Stomach (tissue), 4 donors: ENCODE results near the gene OPRL1.

Experiments
- EP300 ChIP-seq: sonication (generic); formaldehyde crosslinking; IDR thresholded peaks from one replicate; pipeline ENCODE4 v1.6.1; 2017; ENCODE audit warnings: antibody characterized with exemption
- POLR2A ChIP-seq, 4 donors: fragments of 450-650 bp; IDR thresholded peaks; one replicate each; pipeline ENCODE4 v1.6.1; 2016; ENCODE audit warnings: antibody characterized with exemption in 4 of 4, control low read depth in 2 of 4, mild to moderate bottlenecking in 1 of 4, moderate library complexity in 1 of 4
- POLR2AphosphoS5 ChIP-seq, 3 donors: sonication (generic); formaldehyde crosslinking; IDR thresholded peaks; one replicate each; pipeline ENCODE4 v1.6.1; 2016; ENCODE audit warnings: antibody characterized with exemption in 3 of 3
- TF ChIP-seq, protein P1 (sequence below), 7 experiments: fragments of 450-650 bp in 4 of 7; fragments of 200-600 bp in 3 of 7; sonication (generic) in 3 of 7; IDR thresholded peaks; one replicate each; pipeline ENCODE4 v1.5.1; 2016 to 2019; ENCODE audit warnings: antibody characterized with exemption in 7 of 7, control low read depth in 2 of 7, mild to moderate bottlenecking in 1 of 7

DNA sequence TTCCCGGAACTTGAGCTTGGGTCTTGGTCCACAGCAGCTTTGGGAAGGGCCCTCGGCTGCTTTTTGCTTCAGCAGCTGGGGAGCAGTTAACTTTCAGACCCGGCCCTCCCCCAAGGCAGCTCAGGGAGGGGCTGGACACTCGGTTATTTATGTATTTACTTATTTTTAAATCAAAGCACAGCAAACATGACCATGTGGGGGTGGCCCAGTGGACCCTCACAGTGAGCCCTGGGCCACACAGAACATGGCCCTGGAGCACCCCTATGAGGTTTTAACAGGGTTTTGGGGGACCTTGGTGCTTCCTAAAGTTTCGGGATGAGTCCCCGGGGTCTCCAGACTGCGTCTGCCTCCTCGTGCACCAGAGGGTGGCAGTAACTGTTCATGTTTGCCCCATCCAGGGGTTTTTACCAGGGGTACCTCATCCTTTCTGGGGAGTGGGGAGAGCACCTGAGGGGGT, 54.1 kb downstream of the OPRL1 start:
- TF ChIP-seq, protein P1, sequence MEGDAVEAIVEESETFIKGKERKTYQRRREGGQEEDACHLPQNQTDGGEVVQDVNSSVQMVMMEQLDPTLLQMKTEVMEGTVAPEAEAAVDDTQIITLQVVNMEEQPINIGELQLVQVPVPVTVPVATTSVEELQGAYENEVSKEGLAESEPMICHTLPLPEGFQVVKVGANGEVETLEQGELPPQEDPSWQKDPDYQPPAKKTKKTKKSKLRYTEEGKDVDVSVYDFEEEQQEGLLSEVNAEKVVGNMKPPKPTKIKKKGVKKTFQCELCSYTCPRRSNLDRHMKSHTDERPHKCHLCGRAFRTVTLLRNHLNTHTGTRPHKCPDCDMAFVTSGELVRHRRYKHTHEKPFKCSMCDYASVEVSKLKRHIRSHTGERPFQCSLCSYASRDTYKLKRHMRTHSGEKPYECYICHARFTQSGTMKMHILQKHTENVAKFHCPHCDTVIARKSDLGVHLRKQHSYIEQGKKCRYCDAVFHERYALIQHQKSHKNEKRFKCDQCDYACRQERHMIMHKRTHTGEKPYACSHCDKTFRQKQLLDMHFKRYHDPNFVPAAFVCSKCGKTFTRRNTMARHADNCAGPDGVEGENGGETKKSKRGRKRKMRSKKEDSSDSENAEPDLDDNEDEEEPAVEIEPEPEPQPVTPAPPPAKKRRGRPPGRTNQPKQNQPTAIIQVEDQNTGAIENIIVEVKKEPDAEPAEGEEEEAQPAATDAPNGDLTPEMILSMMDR (IDR thresholded peaks at IDR 0.05) = no peak
- TF ChIP-seq POLR2A (IDR thresholded peaks at IDR 0.05) (no peak), POLR2AphosphoS5 (IDR thresholded peaks at IDR 0.05) (no peak), EP300 (no peak)
